H1 (cell line): ENCODE measurements around the gene FMNL1. TPM values are rescaled to one million over a fixed set of nuclear protein-coding genes. Genes with fewer than 3 reads are reported as not detected.

Experiments
- CTCF ChIA-PET: fragments of 300-600 bp; sonication (Branson Sonifier 250); formaldehyde crosslinking; loops from one replicate; lab custom pipeline; 2021; ENCODE audit not compliant: partially characterized antibody; lab: Charles Lee
- POLR2A ChIA-PET: fragments of 300-600 bp; sonication (Branson Sonifier 250); formaldehyde crosslinking; loops from one replicate; lab custom pipeline; 2021; ENCODE audit warnings: inconsistent platforms; ENCODE audit not compliant: partially characterized antibody; lab: Charles Lee
- DNase-seq, 2 experiments: peaks; one replicate each; pipeline versions ENCODE4 v3.0.0 to v3.0.0-alpha.2; 2010 to 2022; ENCODE audit warnings: low spot score in 2 of 2, low read depth in 1 of 2, mixed read lengths in 1 of 2
- FAIRE-seq: peaks from 2 replicates; lab custom pipeline; 2011; peaks lifted over from hg19 to GRCh38; lab: Jason Lieb, UNC
- H2AFZ ChIP-seq: 2 replicates; pipeline ENCODE4 v1.8.1; 2012; ENCODE audit warnings: low read length, inconsistent platforms
- H2AK5ac ChIP-seq: 2 replicates; pipeline ENCODE4 v1.6.1; 2013; ENCODE audit warnings: low read depth, low read length
- H2BK120ac ChIP-seq: replicated peaks from 2 replicates; pipeline ENCODE3; 2013; ENCODE audit warnings: low read depth, low read length, inconsistent platforms
- H2BK12ac ChIP-seq: 2 replicates; pipeline ENCODE4 v1.6.1; 2013; ENCODE audit warnings: low read depth, low read length
- H2BK15ac ChIP-seq: 2 replicates; pipeline ENCODE4 v1.6.1; 2013; ENCODE audit warnings: low read length
- H2BK20ac ChIP-seq: 2 replicates; pipeline ENCODE4 v1.6.1; 2013; ENCODE audit warnings: low read length
- H2BK5ac ChIP-seq: 2 replicates; pipeline ENCODE4 v1.6.1; 2013; ENCODE audit warnings: low read depth, low read length
- H3K14ac ChIP-seq: 2 replicates; pipeline ENCODE4 v1.6.1; 2013; ENCODE audit warnings: inconsistent platforms; ENCODE audit not compliant: insufficient read length
- H3K18ac ChIP-seq: 2 replicates; pipeline ENCODE4 v1.6.1; 2013; ENCODE audit warnings: low read length; ENCODE audit errors: extremely low read depth
- H3K23ac ChIP-seq: 2 replicates; pipeline ENCODE4 v1.6.1; 2013; ENCODE audit warnings: inconsistent platforms; ENCODE audit not compliant: insufficient read length
- H3K23me2 ChIP-seq: 2 replicates; pipeline ENCODE4 v1.6.1; 2013; ENCODE audit warnings: low read depth, low read length
- H3K27ac ChIP-seq: 2 replicates; pipeline ENCODE4 v1.6.1; 2011; ENCODE audit warnings: low read depth, low read length, inconsistent platforms
- H3K27me3 ChIP-seq, 4 experiments: replicated peaks in 1 of 4; 1 replicate in 1 of 4; 2 replicates in 3 of 4; pipeline versions ENCODE4 v1.6.1 to v1.8.1; 2011 to 2013; ENCODE audit warnings: low read length in 3 of 4, mild to moderate bottlenecking in 3 of 4, inconsistent platforms in 2 of 4, mixed read lengths in 2 of 4, moderate library complexity in 1 of 4; ENCODE audit not compliant: control insufficient read depth in 3 of 4, insufficient read depth in 3 of 4; ENCODE audit errors: extremely low read depth in 1 of 4
- H3K36me3 ChIP-seq, 4 experiments: 2 replicates each; pipeline versions ENCODE4 v1.6.1 to v1.8.1; 2011 to 2013; ENCODE audit warnings: mild to moderate bottlenecking in 4 of 4, low read length in 3 of 4, moderate library complexity in 2 of 4, control low read depth in 1 of 4, inconsistent platforms in 1 of 4; ENCODE audit not compliant: insufficient read depth in 4 of 4, control insufficient read depth in 2 of 4
- H3K4ac ChIP-seq: replicated peaks from 2 replicates; pipeline ENCODE3; 2013; ENCODE audit warnings: low read length, low read depth, mixed read lengths, inconsistent platforms; ENCODE audit not compliant: insufficient read length
- H3K4me1 ChIP-seq, 4 experiments: replicated peaks in 1 of 4; 1 replicate in 1 of 4; 2 replicates in 3 of 4; pipeline versions ENCODE4 v1.6.1 to v1.8.1; 2011 to 2013; ENCODE audit warnings: low read length in 3 of 4, inconsistent platforms in 2 of 4, mixed read lengths in 1 of 4; ENCODE audit not compliant: insufficient read depth in 4 of 4, control insufficient read depth in 3 of 4
- H3K4me2 ChIP-seq, 2 experiments: 2 replicates each; pipeline versions ENCODE4 v1.6.1 to v1.8.1; 2011 to 2013; ENCODE audit warnings: low read depth in 2 of 2, low read length in 2 of 2, control low read depth in 1 of 2, inconsistent platforms in 1 of 2, mild to moderate bottlenecking in 1 of 2; ENCODE audit not compliant: insufficient read depth in 1 of 2
- H3K4me3 ChIP-seq, 4 experiments: fragments of 200-600, 300-600 bp in 1 of 4; sonication (generic), shearing (Covaris generic), sonication (Bioruptor Twin) in 1 of 4; 2 replicates each; pipeline versions ENCODE4 v1.5.1 to v1.8.1; 2011 to 2016; ENCODE audit warnings: low read length in 4 of 4, low read depth in 3 of 4, control low read depth in 2 of 4, inconsistent platforms in 2 of 4, mild to moderate bottlenecking in 2 of 4, mixed read lengths in 1 of 4, moderate library complexity in 1 of 4; ENCODE audit not compliant: insufficient read depth in 2 of 4; ENCODE audit errors: extremely low read depth in 1 of 4
- H3K56ac ChIP-seq: replicated peaks from 2 replicates; pipeline ENCODE3; 2013; ENCODE audit warnings: low read depth, mild to moderate bottlenecking, mixed read lengths, low read length, inconsistent platforms; ENCODE audit not compliant: insufficient read length
- H3K79me1 ChIP-seq: 2 replicates; pipeline ENCODE4 v1.6.1; 2013; ENCODE audit warnings: low read depth, low read length, control low read depth
- H3K79me2 ChIP-seq, 2 experiments: 2 replicates each; pipeline versions ENCODE4 v1.6.1 to v1.8.1; 2012 to 2013; ENCODE audit warnings: low read length in 2 of 2, mild to moderate bottlenecking in 2 of 2, inconsistent platforms in 1 of 2; ENCODE audit not compliant: insufficient read depth in 2 of 2, control insufficient read depth in 1 of 2
- H3K9ac ChIP-seq, 4 experiments: replicated peaks in 1 of 4; 1 replicate in 1 of 4; 2 replicates in 3 of 4; pipeline versions ENCODE4 v1.6.1 to v1.8.1; 2011 to 2013; ENCODE audit warnings: low read depth in 3 of 4, low read length in 3 of 4, control low read depth in 2 of 4, mild to moderate bottlenecking in 2 of 4, moderate library complexity in 2 of 4, inconsistent platforms in 1 of 4; ENCODE audit errors: extremely low read depth in 1 of 4
- H3K9me3 ChIP-seq, 2 experiments: 2 replicates each; pipeline versions ENCODE4 v1.6.1 to v1.8.1; 2012 to 2013; ENCODE audit warnings: mild to moderate bottlenecking in 2 of 2, moderate library complexity in 2 of 2, control low read depth in 1 of 2, inconsistent platforms in 1 of 2, low read depth in 1 of 2, low read length in 1 of 2, mixed read lengths in 1 of 2; ENCODE audit not compliant: insufficient read depth in 2 of 2
- H4K20me1 ChIP-seq, 2 experiments: replicated peaks in 1 of 2; 2 replicates each; pipeline versions ENCODE3 to v1.8.1; 2011 to 2013; ENCODE audit warnings: inconsistent platforms in 2 of 2, low read length in 2 of 2, mild to moderate bottlenecking in 1 of 2; ENCODE audit not compliant: insufficient read depth in 2 of 2, control insufficient read depth in 1 of 2
- H4K5ac ChIP-seq: 2 replicates; pipeline ENCODE4 v1.6.1; 2013; ENCODE audit warnings: low read length, low read depth, mixed read lengths, inconsistent platforms; ENCODE audit not compliant: insufficient read length
- H4K8ac ChIP-seq: 2 replicates; pipeline ENCODE4 v1.8.0; 2013; ENCODE audit warnings: mild to moderate bottlenecking, moderate library complexity, low read length, inconsistent platforms; ENCODE audit not compliant: insufficient read depth; ENCODE audit errors: extremely low read depth
- H4K91ac ChIP-seq: replicated peaks from 2 replicates; pipeline ENCODE3; 2013; ENCODE audit warnings: low read length, mixed read lengths, inconsistent platforms; ENCODE audit not compliant: insufficient read length
- BACH1 ChIP-seq: IDR thresholded peaks from 2 replicates; pipeline ENCODE4 v1.6.1; 2012; ENCODE audit warnings: low read length, improper control_type of control experiment
- CBX8 ChIP-seq: fragments of 300-800, 300-1000 bp; sonication (generic); IDR thresholded peaks from 2 replicates; pipeline ENCODE4 v1.7.1; 2016; ENCODE audit warnings: low read depth, low read length, borderline replicate concordance
- CREB1 ChIP-seq: IDR thresholded peaks from 2 replicates; pipeline ENCODE4 v1.6.1; 2012; ENCODE audit warnings: inconsistent platforms
- EGR1 ChIP-seq: IDR thresholded peaks from 2 replicates; pipeline ENCODE4 v1.6.1; 2011; ENCODE audit warnings: low read depth, low read length, borderline replicate concordance
- KDM1A ChIP-seq: fragments of 200-600, 300-600 bp; sonication (generic); IDR thresholded peaks from 2 replicates; pipeline ENCODE4 v1.7.1; 2016; ENCODE audit warnings: mild to moderate bottlenecking, low read length, borderline replicate concordance
- NANOG ChIP-seq: IDR thresholded peaks from 2 replicates; pipeline ENCODE4 v1.6.1; 2011; ENCODE audit warnings: low read length, low read depth, mild to moderate bottlenecking, inconsistent platforms; ENCODE audit not compliant: insufficient read depth, poor library complexity, severe bottlenecking
- TAF7 ChIP-seq: optimal IDR thresholded peaks from 2 replicates; pipeline ENCODE3; 2011; ENCODE audit warnings: low read depth, mild to moderate bottlenecking, inconsistent platforms, low read length, moderate library complexity, borderline replicate concordance
- YY1 ChIP-seq: IDR thresholded peaks from 2 replicates; pipeline ENCODE4 v1.6.1; 2011; ENCODE audit warnings: low read depth, mild to moderate bottlenecking, low read length
- WGBS, 2 experiments: shearing (Covaris generic) in 1 of 2; methylation state at CpG; one replicate each; pipeline versions ENCODE4 v1.1.6 to v1.1.7; 2013 to 2015; ENCODE audit warnings: low lambda C conversion rate in 2 of 2, mixed read lengths in 2 of 2, inconsistent platforms in 1 of 2, low coverage in 1 of 2, missing lambda C conversion rate in 1 of 2; ENCODE audit not compliant: insufficient replicate concordance in 2 of 2, insufficient coverage in 1 of 2, insufficient read length in 1 of 2; ENCODE audit errors: extremely low coverage in 1 of 2, missing lambda C conversion rate in 1 of 2; 5-methylcytosine and 5-hydroxymethylcytosine counted together
- polyA plus RNA-seq, 7 experiments: library from polyadenylated mRNA; depleted of rRNA in 3 of 7; stranded (reverse) in 5 of 7; unstranded in 2 of 7; fragments of >200 nt in 5 of 7; fragments of 200-250 nt in 2 of 7; gene quantifications; 1 replicate in 5 of 7; 2 replicates in 1 of 7; 4 replicates in 1 of 7; pipeline versions ENCODE4 v1.2.1 to v1.2.3, GENCODE V29; 2011 to 2013; ENCODE audit warnings: missing spikeins in 2 of 7, mixed read lengths in 2 of 7
- total RNA-seq: library from RNA; stranded (reverse); fragmentation: NEBNext Ultra II Directional; extraction: Animal tissue kit (Norgen Biotek cat#: 25700); gene quantifications from 2 replicates; pipeline ENCODE4 v1.2.1, GENCODE V29; 2021

FMNL1 gene
- total and polyA plus RNA-seq, 2 of the 8 experiments (the other 6 are each of a cell fraction or from before 2014, with no cell fraction given): 2.5 to 8.6 TPM

DNA sequence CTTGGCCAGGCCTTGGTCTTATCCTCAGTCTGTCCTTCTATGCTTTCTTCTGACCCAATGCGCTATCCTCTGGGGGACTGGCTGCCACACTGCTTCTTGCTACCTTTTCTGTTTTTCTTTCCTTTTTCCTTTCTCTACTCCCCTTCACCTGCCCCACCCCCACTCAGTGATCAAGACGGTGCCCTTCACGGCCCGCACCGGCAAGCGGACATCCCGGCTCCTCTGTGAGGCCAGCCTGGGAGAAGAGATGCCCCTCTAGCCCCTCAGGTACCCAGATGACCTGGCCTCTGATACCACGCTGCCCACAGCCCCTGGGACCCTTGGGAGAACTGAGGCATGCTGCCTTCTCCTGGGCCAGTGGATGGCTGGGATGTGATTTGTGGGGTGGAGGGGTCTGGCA lies 24.7 kb downstream of the FMNL1 start:
- no peak overlapping the region for H3K56ac ChIP-seq
- peaks cover 9% of the 10 kb centered on the region for H3K79me1 ChIP-seq
- no peak overlapping the region for H4K5ac ChIP-seq
- ChIA-PET CTCF (interaction anchor here (0.7 to 21.3 kb wide), 16 partner anchors 11 to 151 kb away, joined by 3 to 362 read pairs (median 10); partner anchors contain the start of gene ACBD4), POLR2A (interaction anchor here (1.3 to 4.7 kb wide), 6 partner anchors 10 to 98 kb away, joined by 3 to 43 read pairs (median 18); partner anchors contain the start of gene HEXIM1)
- no peak for TF ChIP-seq CREB1
- TF ChIP-seq NANOG: no peak
- TF ChIP-seq TAF7: no peak
- TF ChIP-seq CBX8: no peak
- no peak for TF ChIP-seq KDM1A
- TF ChIP-seq YY1: no peak
- TF ChIP-seq EGR1: no peak
- no peak for TF ChIP-seq BACH1
- H4K20me1 ChIP-seq: peaks cover 1 to 3% of the 10 kb centered on the region in 2 experiments
- H3K4me1 ChIP-seq: peaks cover 3 to 20% (median 13%) of the 10 kb centered on the region in 4 experiments
- H3K23ac ChIP-seq: no peak overlapping the region
- H3K18ac ChIP-seq: no peak overlapping the region; the same call in 1 of the 2 replicates
- H3K36me3 ChIP-seq: peaks cover 0 to 5% (median 1%) of the 10 kb centered on the region in 4 experiments; a peak in 3 of 8 replicates
- H3K27ac ChIP-seq: no peak overlapping the region
- H2BK120ac ChIP-seq: no peak overlapping the region
- no peak overlapping the region for H3K4ac ChIP-seq
- H2BK5ac ChIP-seq: no peak overlapping the region
- H3K4me3 ChIP-seq: peak overlapping the region; percentile 70 to 82 (median 74); a peak in 7 of 8 replicates
- peaks cover 10% of the 10 kb centered on the region; the same call in 1 of the 2 replicates for H3K23me2 ChIP-seq
- H3K27me3 ChIP-seq: no peaks in the 10 kb centered on the region; a peak in 2 of 7 replicates
- peak overlapping the region in 2 of 4 experiments; percentile 4 to 25; a peak in 1 of 7 replicates for H3K9ac ChIP-seq
- peaks cover 0 to 7% of the 10 kb centered on the region in 2 experiments; a peak in 1 of 4 replicates for H3K79me2 ChIP-seq
- no peak overlapping the region for H2BK15ac ChIP-seq
- H3K4me2 ChIP-seq: peak overlapping the region; percentile 78 to 85
- H2BK20ac ChIP-seq: no peak overlapping the region
- no peak overlapping the region for H4K91ac ChIP-seq
- no peak for DNase-seq
- no peak overlapping the region for H3K14ac ChIP-seq
- H3K9me3 ChIP-seq: no peaks in the 10 kb centered on the region
- H2BK12ac ChIP-seq: no peak overlapping the region
- 88% methylated on average over 8 of the region's 8 CpGs; no CpG with 5 or more reads in 1 of the 2 experiments for WGBS, 2 experiments
- no peak overlapping the region for H2AK5ac ChIP-seq
- no peak overlapping the region for H4K8ac ChIP-seq
- H2AFZ ChIP-seq: no peak overlapping the region
- FAIRE-seq: no peak
